Measurements from ENCODE around the gene DAG1.

DNA sequence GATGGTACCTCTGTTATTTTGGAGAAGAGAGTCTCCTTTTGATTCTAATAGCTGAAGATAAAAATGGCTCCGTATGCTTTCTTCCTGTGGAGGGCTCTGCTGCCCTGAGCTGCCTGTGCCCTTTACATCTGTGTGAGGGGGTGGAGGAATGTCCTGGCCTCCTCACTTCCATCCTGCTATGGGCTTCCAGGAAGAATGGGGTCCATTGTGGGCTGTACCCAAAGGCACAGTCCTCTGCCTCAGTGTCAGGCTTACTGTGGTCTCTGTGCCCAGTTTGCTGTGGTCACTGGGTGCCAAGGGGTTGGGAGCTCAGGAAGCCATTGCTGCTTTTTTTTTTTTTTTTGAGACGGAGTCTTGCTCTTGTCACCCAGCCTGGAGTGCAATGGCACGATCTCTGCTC lies 14.4 kb downstream of the DAG1 start:
- TF ChIP-seq, protein P1, sequence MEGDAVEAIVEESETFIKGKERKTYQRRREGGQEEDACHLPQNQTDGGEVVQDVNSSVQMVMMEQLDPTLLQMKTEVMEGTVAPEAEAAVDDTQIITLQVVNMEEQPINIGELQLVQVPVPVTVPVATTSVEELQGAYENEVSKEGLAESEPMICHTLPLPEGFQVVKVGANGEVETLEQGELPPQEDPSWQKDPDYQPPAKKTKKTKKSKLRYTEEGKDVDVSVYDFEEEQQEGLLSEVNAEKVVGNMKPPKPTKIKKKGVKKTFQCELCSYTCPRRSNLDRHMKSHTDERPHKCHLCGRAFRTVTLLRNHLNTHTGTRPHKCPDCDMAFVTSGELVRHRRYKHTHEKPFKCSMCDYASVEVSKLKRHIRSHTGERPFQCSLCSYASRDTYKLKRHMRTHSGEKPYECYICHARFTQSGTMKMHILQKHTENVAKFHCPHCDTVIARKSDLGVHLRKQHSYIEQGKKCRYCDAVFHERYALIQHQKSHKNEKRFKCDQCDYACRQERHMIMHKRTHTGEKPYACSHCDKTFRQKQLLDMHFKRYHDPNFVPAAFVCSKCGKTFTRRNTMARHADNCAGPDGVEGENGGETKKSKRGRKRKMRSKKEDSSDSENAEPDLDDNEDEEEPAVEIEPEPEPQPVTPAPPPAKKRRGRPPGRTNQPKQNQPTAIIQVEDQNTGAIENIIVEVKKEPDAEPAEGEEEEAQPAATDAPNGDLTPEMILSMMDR (conservative IDR thresholded peaks at IDR 0.05; ENCODE audit: low read depth, low read length) = no peak
- no peak for TF ChIP-seq EZH2 (IDR thresholded peaks at IDR 0.05; ENCODE audit: borderline replicate concordance, low read depth, low read length, poor library complexity, severe bottlenecking)
